NCI-H774 (cell line): Measurements from ENCODE around the gene CATSPER2.
"Not testable (repeated sequence)": the region's sequence is repeated elsewhere in the genome, so short reads cannot be mapped to it uniquely, and the experiment has no call there.

Experiments used
- DNase-seq: peaks from one replicate; lab custom pipeline; 2025; lab: John Stamatoyannopoulos, UW

The CATSPER2 gene

DNA sequence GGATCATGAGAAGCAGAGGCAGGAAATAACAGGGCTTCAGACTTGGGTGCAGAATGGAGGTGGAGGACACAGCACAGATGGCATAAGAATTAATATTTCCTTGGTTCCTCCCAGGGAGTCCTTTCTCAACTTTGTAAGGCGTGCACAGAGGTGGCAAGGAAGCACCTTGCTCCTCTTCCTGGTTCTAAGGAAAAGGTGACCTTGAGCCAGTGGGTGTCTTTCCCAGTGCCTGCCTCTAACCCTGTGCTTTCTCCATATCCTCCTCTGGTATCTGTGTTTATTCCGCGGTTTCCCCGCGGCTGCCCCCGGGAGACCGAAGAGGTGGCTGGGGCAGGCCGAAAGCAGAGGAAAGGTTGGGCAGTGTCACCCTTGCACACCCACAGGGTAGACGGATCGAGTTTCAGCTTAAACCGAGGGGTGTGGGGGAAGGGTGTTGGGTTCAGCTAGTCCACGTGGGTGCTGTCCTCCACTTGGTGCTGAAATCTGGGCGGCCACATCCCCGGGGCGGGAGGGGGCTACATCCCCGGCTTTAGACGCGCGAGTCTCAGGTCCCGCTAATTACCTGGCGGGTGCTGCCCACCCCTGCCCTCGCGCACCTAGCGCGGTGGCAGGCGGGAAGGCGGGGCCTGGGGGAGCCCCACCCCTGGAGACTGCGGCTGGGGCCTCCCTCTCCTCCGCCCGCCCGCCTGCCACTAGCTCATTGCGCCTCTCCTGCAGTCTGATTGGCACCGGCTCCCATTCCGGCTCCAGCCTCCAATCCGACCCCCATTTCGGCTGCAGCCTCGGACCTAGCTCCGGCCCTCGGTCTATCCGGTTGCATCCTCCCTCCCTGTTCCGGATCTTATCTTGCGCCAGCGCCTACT lies 55.1 kb downstream of the CATSPER2 start, which contains the start of gene CKMT1B:
Gene CKMT1B (plus strand): TSS at position 700 of the 863 bp plus-strand sequence. CDS start 192 bp downstream, outside the sequence.
- DNase-seq = not testable (repeated sequence)

DNA sequence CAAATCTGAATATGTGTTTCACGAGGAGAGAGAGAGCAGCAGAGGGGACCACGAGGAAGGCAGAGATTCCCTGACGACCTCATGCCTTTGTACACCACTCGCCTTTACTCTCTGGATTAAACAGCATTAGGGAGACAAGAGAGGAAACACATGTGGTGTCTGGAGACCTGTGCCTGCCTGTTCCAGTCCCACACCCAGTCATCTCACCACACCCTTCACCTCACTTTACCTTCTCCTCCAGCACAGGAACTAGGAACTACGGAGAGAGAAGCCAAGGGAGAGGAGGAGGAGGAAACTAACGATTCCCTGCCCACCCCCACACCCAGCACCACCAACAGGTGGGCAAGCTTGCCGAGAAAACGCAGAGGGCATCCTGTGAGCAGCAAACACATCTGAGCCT lies 55.8 kb downstream of the CATSPER2 start:
- DNase-seq = not testable (repeated sequence)

DNA sequence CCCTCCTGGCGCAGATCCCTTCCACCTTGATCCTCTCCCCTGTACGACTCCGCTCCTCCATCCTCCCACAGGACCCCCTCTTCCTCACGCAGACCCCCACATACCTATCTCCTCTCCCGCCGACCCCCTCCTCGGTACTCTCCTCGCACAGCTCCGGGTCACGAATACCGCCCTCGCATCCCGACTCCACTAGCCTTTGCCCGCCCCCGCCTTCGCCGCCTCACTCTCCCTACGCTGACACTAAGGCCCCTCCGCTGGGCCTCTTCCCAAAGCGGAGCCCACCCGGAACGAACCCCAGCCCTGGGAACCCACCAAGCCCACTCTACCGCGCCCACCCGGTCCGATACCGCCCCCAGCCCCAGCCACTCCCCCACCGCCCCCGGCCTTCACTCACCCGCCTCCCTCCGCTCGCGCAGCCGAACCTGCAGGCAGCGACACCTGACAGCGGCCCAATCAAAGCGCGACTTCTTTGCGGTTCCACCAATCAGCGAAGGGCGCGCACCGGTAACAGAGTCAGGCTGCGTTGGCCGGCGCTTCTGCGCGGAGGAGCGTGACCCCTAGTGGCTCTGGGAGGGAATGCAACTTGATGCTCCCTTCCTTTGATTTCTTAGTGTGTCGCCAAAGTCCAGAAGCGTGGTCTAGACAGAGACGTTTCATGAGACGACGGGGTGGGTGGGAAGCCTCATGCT lies 58.7 kb downstream of the CATSPER2 start, which contains the start of gene PPIP5K1:
Gene PPIP5K1 (minus strand): TSS at position 431 of the 689 bp plus-strand sequence. CDS start 5,704 bp downstream, outside the sequence.
- DNase-seq = not testable (repeated sequence)
